ENCODE results near the gene NUTF2. TPM values are rescaled to one million over a fixed set of nuclear protein-coding genes. Genes with fewer than 3 reads are reported as not detected.

NUTF2 gene
- total RNA-seq, 1 donor from 2014 or later = 73.6 TPM

GRCh38 chr16:67884684-67885083, 38.0 kb downstream of the NUTF2 start, which contains the start of gene NRN1L:
TSS of gene NRN1L (plus strand) at chr16:67884885. CDS start at chr16:67884904, 19 bp downstream.
- Histone ChIP-seq H3K27ac (replicated peaks) (peak within 1 kb of the TSS; percentile 93), H3K36me3 (peaks cover 47% of the 10 kb centered on the region), H3K27me3 (ENCODE audit: low read depth) (no peaks in the 10 kb centered on the region), H3K4me3 (peak within 1 kb of the TSS; percentile 29), H3K4me1 (peaks cover 55% of the 10 kb centered on the region), H3K9me3 (replicated peaks) (no peaks in the 10 kb centered on the region)
- no peak for TF ChIP-seq CTCF (IDR thresholded peaks at IDR 0.05; ENCODE audit: borderline replicate concordance)
- intact Hi-C loops (cut with micrococcal nuclease) = no loop called here
- peak; percentile 90 for DNase-seq

- no peak for DNase-seq
- Histone ChIP-seq H3K27ac (replicated peaks) (peak overlapping the region; percentile 93), H3K27me3 (ENCODE audit: low read depth) (no peaks in the 10 kb centered on the region), H3K36me3 (peaks cover 39% of the 10 kb centered on the region), H3K4me1 (peaks cover 47% of the 10 kb centered on the region), H3K4me3 (no peak overlapping the region), H3K9me3 (replicated peaks) (no peaks in the 10 kb centered on the region)
- intact Hi-C loops (cut with micrococcal nuclease) = no loop called here
- TF ChIP-seq CTCF (IDR thresholded peaks at IDR 0.05; ENCODE audit: borderline replicate concordance) = no peak
Observed at GRCh38 chr16:67885545-67885944, 38.8 kb downstream of the NUTF2 start.

- no peak for TF ChIP-seq CTCF (IDR thresholded peaks at IDR 0.05; ENCODE audit: borderline replicate concordance)
- DNase-seq = no peak
- intact Hi-C loops (cut with micrococcal nuclease) = no loop called here
- H3K4me1 ChIP-seq = peaks cover 43% of the 10 kb centered on the region
- no peaks in the 10 kb centered on the region for H3K9me3 ChIP-seq (replicated peaks)
- peaks cover 34% of the 10 kb centered on the region for H3K36me3 ChIP-seq
- H3K27ac ChIP-seq (replicated peaks) = no peak overlapping the region
- no peak overlapping the region for H3K4me3 ChIP-seq
- H3K27me3 ChIP-seq (ENCODE audit: low read depth) = no peaks in the 10 kb centered on the region
Observed at GRCh38 chr16:67885976-67886375, 39.2 kb downstream of the NUTF2 start.

GRCh38 chr16:67886387-67886786, 39.7 kb downstream of the NUTF2 start:
- intact Hi-C loops (cut with micrococcal nuclease) = no loop called here
- peaks cover 30% of the 10 kb centered on the region for H3K36me3 ChIP-seq

GRCh38 chr16:67888331-67888730, 41.6 kb downstream of the NUTF2 start:
- no peak for TF ChIP-seq CTCF (IDR thresholded peaks at IDR 0.05; ENCODE audit: borderline replicate concordance)
- no peak overlapping the region for H3K27ac ChIP-seq (replicated peaks)
- no peak overlapping the region for H3K4me3 ChIP-seq
- no peaks in the 10 kb centered on the region for H3K9me3 ChIP-seq (replicated peaks)
- H3K36me3 ChIP-seq = peaks cover 11% of the 10 kb centered on the region
- H3K27me3 ChIP-seq (ENCODE audit: low read depth) = no peaks in the 10 kb centered on the region
- DNase-seq = no peak
- intact Hi-C loops (cut with micrococcal nuclease) = no loop called here
- peaks cover 30% of the 10 kb centered on the region for H3K4me1 ChIP-seq

More at GRCh38 chr16:67886387-67886786, 39.7 kb downstream of the NUTF2 start:
- Histone ChIP-seq H3K27me3 (ENCODE audit: low read depth) (no peaks in the 10 kb centered on the region), H3K27ac (replicated peaks) (no peak overlapping the region), H3K4me3 (no peak overlapping the region), H3K4me1 (peaks cover 38% of the 10 kb centered on the region), H3K9me3 (replicated peaks) (no peaks in the 10 kb centered on the region)
- DNase-seq = no peak
- TF ChIP-seq CTCF (IDR thresholded peaks at IDR 0.05; ENCODE audit: borderline replicate concordance) = no peak

All from left ventricle myocardium inferior (tissue), 1 donor.